Measurements from ENCODE around the gene PPM1B.

GRCh38 chr2:44233450-44234128 lies 64.9 kb downstream of the PPM1B start:
- TF ChIP-seq EZH2 (IDR thresholded peaks at IDR 0.05; ENCODE audit: insufficient read depth, poor library complexity, severe bottlenecking) (no peak), EZH2phosphoT487 (IDR thresholded peaks at IDR 0.05; ENCODE audit: insufficient read depth, low read depth) (no peak)

All from GM23248 (cell line).